Breast epithelium (tissue), 3 donors: ENCODE results near the gene SLC2A10.

Source experiments
- POLR2A ChIP-seq: fragments of 450-650 bp; IDR thresholded peaks from one replicate; pipeline ENCODE4 v1.6.1; 2016; ENCODE audit warnings: antibody characterized with exemption, mild to moderate bottlenecking, moderate library complexity
- TF ChIP-seq, protein P1 (sequence below), 3 donors: fragments of 450-650 bp; IDR thresholded peaks; one replicate each; pipeline ENCODE4 v1.5.1; 2016 to 2017; ENCODE audit warnings: antibody characterized with exemption in 3 of 3, mild to moderate bottlenecking in 3 of 3, moderate library complexity in 3 of 3

DNA sequence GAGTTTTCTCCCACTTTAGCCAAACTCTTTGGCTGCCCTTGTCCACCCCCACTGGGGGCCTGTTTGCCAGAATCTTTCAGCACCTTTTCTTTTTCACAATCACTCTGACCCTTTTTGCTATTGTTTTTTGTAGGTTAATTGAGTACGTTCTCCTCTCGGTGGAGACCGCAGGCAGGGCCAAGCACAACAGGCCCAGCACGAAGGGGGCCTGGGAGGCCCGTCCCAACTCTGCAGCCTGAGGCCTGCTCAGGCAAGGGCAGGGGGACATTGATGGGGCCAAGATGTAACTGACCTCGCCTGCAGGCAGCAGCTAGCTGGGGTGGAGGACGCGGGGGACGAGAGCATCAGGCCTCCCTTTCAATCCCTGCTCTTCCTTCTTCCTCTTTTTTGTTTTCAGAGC, 47.7 kb downstream of the SLC2A10 start:
- TF ChIP-seq, protein P1, sequence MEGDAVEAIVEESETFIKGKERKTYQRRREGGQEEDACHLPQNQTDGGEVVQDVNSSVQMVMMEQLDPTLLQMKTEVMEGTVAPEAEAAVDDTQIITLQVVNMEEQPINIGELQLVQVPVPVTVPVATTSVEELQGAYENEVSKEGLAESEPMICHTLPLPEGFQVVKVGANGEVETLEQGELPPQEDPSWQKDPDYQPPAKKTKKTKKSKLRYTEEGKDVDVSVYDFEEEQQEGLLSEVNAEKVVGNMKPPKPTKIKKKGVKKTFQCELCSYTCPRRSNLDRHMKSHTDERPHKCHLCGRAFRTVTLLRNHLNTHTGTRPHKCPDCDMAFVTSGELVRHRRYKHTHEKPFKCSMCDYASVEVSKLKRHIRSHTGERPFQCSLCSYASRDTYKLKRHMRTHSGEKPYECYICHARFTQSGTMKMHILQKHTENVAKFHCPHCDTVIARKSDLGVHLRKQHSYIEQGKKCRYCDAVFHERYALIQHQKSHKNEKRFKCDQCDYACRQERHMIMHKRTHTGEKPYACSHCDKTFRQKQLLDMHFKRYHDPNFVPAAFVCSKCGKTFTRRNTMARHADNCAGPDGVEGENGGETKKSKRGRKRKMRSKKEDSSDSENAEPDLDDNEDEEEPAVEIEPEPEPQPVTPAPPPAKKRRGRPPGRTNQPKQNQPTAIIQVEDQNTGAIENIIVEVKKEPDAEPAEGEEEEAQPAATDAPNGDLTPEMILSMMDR (IDR thresholded peaks at IDR 0.05) = no peak
- no peak for TF ChIP-seq POLR2A
